Daoy (cell line): Measurements from ENCODE around the gene NOX4. TPM values are rescaled to one million over a fixed set of nuclear protein-coding genes. Genes with fewer than 3 reads are reported as not detected.
"Not testable (repeated sequence)": the region's sequence is repeated elsewhere in the genome, so short reads cannot be mapped to it uniquely, and the experiment has no call there.

Source experiments
- DNase-seq: peaks from one replicate; pipeline ENCODE4 v3.0.0-alpha.2; 2015; ENCODE audit warnings: low read depth
- total RNA-seq: library from RNA; depleted of rRNA; stranded (reverse); fragments of >200 nt; shearing (Covaris generic); gene quantifications from 2 replicates; pipeline ENCODE4 v1.2.3, GENCODE V29; 2014

NOX4 gene
- total RNA-seq, 1 experiment from 2014 or later = 2.7 TPM

DNA sequence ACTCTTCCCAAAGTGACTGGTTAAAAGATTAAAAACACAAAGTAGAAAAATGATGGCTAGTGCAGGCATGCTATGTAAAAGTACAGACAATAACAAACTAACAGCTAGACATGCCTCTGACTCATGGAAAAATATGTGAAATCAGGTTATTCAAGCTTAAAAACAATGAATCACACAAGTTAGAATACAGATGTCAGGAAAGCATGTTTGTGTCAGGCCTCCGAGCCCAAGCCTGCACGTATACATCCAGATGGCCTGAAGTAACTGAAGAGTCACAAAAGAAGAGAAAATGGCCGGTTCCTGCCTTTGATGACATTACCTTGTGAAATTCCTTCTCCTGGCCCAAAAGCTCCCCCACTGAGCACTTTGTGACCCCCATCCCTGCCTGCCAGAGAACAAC, 110.1 kb downstream of the NOX4 start:
- DNase-seq = peak; percentile 66

DNA sequence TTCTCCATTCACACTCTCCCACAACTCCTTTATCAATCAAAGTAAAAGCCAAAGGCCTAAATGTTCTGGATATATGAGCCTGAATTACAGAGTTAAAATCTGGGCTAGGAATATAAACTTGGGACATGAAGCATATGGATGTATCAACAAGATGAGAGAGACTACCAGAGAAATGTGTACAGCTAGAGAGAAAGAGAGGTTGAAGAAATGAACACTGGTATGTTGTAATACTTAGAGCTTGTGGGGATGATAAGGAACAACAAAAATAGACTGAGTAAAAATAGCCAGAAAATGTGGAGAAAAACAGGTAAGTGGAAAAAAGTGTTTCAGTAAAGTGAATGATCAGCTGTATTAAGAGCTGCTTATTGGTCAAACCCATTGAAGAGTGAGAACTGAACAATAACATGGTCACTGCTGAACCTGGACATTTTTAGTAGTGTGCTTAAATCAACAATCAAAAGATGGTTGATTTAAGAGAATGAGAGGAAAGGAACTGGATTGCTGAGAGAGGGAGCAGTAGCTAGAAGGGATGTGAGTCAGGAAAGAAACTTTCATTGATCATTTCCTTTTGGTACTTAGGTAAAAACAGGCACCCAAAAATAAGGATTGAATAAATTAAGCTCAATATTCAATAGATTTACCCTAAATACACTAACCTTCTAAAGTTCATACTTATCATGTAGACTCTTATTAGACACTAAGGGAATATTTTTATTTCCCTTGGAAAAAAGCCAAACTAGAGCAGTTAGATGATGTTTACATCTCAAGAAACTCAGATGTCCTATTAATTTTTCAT, 111.0 kb downstream of the NOX4 start:
- DNase-seq = peak; percentile 2

DNA sequence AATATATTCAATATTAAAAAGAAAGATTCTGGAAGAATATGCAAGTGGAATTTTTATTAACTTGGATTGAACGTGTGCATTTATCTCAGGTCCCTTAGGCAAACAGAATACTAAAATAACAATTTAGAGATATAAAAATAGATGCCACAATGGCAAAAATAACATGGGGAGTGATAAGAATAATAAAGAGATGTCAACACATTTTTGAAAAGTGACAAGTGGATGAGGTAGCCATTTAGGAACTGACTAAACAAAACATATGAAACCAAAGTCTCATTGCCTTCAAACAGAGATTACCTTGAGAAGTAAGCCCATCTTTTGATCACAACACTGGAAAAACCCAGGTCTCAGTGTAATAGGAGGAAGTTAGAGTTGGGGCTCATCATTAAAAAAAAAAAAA, 112.2 kb downstream of the NOX4 start:
- not testable (repeated sequence) for DNase-seq

DNA sequence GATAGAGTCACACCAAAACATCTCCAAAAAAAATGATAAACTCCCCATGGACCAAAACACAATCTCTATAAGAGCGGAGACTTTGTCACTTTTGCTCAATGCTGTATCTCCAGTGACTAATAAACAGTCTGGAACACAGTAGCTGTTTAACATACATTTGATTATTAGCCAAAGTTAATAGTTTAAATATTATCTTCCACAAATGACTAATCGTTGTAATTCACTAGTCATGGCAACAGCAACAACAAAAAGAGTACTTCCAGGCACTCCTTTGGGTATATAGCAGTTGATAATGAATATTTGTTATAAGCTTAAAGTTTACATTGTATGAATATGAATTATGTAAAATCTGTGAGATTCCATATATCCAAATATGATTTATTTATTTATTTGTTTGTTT, 121.8 kb downstream of the NOX4 start:
- DNase-seq = not testable (repeated sequence)

DNA sequence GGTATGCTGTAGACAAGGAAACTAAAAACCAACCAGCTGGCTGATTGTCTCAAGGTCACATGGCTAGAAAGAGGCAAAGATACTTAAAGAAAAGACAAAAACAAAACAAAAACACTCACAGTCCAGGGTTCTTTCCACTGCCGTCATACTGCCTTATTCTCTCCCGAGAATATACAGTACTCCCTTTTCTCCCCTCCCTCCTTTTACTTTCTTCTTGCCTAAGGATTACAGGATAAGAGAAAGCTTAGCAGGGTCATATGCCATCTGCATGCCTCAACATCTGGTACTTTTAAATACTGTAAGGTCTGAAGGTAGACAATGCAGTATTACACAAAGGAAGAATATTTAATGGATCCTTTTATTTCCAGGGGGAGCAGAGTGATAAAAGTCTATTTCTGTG, 126.3 kb downstream of the NOX4 start:
- not testable (repeated sequence) for DNase-seq

DNA sequence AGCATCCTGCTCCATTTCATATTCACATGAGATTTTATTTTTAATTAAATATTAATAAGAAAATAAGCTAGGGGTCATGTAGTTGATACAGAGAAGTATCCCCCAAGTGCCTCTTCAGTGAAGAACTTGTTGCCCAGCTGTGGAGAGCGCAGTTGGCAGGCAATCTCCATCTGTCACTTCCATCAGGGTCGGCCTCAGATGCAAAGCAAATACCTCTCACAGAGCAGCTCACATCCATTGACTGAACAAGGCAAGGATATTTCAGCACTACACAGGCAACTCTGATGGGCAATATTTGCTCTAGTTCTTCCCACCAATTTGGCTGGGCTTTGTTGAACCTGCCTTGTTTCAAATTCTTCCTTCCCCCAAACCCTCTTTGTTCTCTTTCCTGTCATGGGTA, 129.4 kb downstream of the NOX4 start:
- no peak for DNase-seq

DNA sequence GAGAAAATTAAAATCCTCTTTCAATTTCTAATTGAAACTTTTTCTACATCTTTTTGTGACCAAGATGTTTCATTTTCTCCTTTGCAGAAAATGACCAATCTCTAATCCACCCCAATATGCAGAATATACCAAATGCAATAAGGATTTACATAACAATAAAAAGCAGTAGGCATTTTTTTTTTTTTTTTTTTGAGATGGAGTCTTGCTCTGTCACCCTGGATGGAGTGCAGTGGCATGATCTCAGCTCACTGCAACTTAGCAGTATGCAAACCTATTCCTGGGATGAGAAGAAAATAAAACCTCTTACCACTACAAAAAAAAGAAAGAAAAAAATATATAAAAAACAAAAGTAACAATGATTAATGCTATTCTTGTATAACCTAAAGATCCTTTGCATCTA, 132.0 kb downstream of the NOX4 start:
- DNase-seq = not testable (repeated sequence)

DNA sequence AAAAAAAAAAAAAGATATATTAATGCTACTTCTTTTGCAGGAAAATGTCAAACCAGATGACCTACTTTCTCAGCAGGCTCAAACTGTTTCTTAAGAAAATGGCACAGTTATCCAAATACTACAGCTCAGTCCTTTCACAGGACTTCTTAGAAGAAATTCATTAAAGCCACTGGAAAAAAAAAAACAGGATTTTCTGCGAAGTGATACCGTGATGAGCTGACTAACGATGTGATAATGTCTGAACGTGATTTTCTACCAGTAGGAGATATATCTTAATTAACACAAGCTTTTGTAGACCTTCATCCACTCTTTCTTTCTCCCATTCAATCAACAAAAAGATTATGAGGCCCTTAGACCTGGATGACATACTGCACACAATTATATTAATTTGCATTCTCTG, 132.4 kb downstream of the NOX4 start:
- no peak for DNase-seq

DNA sequence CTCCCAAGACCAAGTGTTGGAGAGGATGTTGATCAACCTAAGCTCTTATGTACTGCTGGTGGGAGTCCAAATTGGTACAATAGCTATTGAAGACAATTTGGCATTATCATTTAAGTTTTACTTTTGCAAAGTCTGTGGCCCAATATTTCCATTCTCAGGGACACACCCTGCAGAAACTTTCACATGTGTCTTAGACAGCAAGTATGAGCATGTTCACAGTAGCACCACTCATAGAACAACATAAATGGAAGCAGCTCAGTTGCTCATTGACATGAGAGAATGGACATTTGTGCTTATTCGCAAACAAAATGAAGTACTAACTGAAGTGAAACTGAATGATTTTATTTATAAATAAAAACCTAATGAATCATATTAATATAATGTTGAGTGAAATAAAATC, 135.5 kb downstream of the NOX4 start:
- DNase-seq = no peak

DNA sequence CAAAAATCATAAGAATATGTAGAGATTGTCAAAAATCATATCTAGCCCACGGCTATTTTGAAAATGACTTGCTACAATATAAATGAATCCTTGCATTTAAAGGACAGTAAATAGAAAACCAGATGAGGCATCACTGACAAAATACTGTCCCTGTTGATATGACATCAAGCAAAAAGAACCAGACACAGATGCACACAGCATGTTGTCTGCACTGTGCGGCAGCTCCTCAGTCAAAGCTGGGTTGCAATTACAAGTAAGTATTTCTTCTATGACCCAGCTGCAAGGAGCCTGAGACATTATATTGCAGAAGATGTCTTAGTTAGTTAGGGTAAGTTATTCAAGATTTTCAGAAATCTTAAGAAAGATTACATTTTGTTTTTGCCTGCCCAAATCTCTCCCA, 136.7 kb downstream of the NOX4 start:
- not testable (repeated sequence) for DNase-seq

DNA sequence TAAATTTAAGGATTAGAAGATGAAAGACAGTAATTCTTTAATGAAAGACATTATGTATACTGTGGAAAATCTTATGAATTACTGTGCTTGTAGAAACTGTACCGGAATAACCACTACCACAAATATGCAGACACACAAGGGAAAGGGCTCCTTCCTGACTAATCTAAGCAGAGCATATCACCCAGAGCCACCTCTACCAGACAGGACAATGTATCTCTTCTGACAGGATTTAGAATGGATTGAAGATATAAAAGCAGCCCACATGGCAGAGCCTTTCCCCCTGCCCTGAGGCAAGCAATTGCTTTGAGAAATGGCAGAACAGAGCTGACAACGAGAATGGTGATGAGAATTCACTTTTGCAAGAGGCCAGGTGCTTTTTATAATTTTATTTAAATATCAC, 144.1 kb downstream of the NOX4 start:
- DNase-seq = no peak

DNA sequence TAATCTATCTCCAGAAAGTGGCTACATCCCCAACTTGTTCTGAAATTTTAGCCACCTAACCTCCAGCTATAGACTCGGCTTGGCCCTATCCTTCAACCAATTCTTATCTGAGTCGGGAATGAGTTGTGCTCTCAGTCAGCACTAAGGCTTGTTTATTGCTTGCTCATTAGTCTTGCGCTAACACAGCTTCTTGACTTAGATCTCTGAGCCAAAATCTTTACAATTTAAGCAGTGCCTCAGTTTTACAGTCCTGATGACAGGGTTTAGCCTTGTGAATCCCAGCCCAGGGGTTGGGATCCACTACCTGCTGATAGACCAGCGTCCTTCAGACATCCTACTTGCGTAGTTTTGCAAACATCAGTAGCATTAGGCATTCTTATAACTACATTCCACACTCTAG, 144.6 kb downstream of the NOX4 start:
- DNase-seq = no peak

DNA sequence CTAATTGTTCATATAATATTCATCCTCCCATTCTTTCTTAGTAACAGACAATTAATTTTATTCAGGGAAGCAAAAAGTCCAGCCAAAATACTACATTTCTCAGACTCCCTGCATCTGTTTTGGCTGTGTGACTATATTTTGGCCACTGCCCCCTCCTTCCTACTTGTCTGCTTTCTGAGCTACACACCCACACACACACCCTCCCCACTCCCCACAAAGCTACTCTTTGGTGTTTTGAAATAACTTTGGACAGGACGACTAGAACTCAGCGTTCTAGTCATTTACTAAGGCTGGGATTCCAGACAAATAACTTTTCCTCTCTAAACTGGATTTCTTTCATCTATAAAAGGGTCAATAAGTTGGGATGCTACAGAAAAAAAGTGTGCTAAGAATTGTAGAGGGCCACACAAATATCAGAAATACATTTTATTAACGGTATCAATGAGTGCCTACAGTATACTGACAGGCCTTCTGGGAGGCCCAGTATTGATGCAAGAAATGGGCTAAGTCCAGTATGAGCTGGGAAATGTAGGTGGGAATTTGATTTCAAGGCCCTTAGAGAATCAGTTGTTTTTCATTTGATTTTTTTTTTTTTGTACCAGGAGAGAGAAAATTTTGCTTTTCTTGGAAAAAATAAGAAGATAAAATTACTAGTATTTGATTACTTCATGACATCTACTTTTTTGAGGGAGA, 148.1 kb downstream of the NOX4 start:
- DNase-seq = not testable (repeated sequence)

DNA sequence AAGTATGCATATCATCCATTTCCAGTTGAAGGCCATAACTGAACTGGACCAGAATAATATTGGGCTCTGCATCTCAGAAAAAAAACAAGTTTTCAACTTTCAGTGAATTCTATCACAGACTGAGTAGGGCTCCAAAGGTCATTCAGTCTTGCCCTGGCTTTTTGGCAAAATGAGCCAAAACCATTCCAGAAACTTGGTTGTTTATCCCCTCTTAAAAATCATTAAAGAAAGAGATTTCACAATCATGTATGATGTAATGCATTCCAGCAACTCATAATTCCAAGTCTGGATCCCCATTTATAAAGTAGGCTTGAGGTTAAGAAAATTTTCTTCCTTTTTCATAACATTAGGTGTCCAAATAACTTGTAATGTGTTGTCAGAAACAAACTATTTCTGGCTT, 150.7 kb downstream of the NOX4 start:
- not testable (repeated sequence) for DNase-seq

DNA sequence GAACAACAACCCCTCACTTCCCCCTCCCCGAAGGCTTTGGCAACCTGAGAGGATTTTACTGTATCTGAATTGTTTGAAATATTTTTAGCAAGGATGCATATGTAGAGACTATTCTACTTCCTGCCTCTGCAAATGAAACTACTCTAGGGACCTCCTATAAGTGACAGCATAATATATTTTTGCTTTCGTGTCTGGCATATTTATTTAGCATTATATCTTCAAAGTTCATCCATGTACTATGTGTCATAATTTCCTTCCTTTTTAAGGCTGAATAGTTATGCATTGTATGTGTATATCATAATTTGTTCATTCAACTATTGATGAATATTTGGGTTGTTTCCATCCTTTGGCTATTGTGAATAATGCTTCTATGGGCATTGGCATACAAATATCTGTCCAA, 153.1 kb downstream of the NOX4 start:
- DNase-seq = not testable (repeated sequence)

DNA sequence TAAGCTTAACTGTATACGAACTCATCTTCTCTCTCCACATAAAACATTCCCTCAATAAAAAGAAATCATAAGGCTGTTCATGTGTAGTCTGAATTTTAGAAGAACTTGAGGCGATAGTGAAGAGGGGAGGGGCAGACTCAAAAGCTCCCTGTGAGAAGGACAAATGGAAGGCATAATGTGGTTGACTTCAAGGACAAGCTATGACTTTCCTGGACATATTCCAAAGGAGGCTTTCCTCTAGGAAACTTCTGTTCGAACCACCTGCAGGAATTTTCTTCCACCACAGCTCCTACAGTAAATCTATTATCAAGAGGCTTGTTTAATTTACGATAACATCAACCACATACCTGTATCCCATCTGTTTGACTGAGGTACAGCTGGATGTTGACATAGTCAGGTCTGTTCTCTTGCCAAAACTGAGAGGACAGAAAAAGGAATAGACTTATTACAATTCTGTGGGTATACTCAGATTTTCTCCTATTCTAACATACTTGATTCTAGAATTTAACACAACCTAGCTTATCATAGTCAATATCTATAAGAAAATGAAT, 154.0 kb downstream of the NOX4 start:
- DNase-seq = not testable (repeated sequence)

DNA sequence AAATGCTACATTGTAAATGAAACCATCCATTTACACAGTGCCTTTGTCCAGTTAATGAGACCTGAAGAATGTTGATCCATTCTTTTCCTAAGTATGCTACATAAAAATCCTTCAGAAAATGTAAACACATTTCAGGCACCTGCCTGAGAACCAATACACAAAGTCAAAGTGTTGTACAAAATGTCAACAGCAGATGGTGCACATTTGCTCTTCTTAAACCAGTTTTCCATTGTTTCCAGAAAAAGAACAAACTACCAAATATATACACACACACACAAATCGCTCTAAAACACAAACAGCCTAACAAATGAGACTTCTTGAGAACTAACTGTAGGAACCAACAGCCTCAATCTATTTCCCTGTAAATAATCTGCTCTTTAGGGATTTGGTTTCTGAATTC, 157.5 kb downstream of the NOX4 start:
- DNase-seq = not testable (repeated sequence)

DNA sequence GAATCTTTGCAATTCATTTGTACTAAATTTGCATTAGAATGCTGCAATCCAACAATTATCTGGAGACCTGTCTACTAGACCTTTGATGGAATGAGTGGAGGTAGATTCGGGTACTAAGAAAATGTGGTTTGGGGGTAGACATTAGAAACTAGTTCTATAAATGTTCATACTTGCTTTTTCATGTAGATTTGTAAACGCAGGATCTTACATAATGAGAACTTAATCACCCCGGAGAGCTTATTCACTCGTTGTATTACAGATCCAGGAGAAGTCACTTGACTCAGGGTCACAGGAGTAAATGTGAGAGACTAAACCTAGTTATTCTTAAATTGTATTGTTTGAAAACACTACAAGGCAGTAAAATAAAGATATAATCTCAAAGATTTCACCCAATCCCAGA, 159.2 kb downstream of the NOX4 start:
- DNase-seq = not testable (repeated sequence)

DNA sequence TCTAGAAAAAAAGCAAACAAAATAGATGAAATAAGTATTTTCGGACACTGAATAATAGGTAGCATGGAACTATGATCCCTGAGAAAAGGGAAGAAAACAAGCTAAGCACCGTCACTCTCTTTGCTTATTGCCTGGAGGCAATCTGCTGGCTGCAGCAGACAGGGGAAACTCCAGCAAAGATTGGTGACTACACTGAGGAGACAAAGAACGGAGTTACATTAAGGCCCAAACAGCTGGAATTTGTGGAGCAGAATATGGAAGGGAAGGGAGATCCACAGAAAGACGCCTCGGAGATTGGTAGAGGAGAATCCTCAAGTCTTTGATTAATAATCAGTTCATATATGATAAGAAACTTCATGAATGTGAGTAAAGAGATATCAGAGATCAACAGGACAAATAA, 163.3 kb downstream of the NOX4 start:
- DNase-seq = peak; percentile 9

DNA sequence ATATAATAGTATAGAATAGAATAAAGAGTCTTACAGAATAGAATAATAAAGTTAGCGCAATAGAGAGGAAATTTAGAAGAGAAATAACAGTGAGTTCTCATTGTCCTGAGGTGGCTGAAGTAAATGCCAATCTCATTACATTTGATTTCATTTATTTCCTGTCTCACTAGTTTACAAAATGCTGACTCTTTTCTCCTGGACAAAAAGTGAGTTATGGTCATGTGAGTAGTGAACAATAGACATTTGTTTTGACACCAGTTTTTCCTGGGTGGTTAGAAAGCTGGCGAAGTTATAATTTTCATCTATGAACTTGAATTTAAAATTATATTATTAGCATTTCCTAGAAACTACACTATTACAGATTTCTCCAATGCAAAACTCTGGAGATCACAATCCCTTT, 169.8 kb downstream of the NOX4 start:
- no peak for DNase-seq

DNA sequence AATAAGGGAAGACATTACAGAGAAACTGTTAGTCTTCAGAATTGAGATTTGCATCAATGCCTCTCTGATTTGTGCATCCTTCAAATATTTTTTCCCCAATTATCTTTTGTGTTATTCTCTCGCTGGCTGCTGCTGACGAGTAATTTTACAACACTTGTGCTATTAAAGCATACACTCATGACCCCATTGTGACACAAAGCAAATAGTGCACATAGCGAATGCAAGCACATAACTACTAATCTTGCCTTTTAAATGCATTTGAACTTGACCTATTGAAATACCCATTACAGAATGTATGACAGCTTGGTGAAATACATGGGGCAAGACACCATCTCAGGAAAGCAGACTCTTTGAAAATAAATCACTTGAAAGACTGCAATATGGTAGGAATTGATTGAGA, 180.6 kb downstream of the NOX4 start:
- DNase-seq = not testable (repeated sequence)

DNA sequence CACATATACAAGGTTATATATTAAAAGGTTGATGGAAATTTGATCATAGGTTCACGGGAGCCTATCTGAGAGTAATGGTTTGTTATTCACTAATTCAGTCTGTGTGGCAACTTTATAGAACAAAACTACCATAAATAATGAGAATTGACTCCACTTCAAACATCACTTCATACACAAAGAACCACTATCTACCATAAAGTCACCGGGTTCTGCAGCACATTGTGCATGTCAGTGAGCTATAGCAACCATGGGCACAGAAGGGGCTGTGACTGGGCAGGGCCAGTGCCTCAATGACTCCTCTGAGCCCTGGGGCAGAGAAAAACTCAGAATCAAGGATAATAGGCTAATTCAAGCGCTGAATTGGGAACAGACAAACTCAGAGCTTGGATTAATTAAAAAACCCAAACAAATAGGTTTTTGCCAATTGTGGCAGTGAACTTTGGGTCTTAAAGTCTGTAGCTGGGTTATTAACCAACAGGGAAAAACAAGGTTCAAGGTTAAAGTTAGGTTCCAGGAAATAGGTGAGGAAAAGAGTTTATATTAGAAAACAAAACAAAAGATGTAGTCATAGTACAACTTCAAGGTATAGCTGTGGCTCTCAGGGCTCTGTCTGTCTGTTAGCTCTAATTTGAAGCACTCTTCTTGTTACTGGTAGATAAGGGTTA, 181.7 kb downstream of the NOX4 start:
- not testable (repeated sequence) for DNase-seq
